Measurements from ENCODE around the gene PSMD6.

GRCh38 chr3:64037084-64037483, 13.8 kb upstream of the PSMD6 start:
- TF ChIP-seq, protein P1, sequence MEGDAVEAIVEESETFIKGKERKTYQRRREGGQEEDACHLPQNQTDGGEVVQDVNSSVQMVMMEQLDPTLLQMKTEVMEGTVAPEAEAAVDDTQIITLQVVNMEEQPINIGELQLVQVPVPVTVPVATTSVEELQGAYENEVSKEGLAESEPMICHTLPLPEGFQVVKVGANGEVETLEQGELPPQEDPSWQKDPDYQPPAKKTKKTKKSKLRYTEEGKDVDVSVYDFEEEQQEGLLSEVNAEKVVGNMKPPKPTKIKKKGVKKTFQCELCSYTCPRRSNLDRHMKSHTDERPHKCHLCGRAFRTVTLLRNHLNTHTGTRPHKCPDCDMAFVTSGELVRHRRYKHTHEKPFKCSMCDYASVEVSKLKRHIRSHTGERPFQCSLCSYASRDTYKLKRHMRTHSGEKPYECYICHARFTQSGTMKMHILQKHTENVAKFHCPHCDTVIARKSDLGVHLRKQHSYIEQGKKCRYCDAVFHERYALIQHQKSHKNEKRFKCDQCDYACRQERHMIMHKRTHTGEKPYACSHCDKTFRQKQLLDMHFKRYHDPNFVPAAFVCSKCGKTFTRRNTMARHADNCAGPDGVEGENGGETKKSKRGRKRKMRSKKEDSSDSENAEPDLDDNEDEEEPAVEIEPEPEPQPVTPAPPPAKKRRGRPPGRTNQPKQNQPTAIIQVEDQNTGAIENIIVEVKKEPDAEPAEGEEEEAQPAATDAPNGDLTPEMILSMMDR (conservative IDR thresholded peaks at IDR 0.05; ENCODE audit: low read depth, low read length) = no peak
- no peak for TF ChIP-seq EZH2 (IDR thresholded peaks at IDR 0.05; ENCODE audit: borderline replicate concordance, low read depth, low read length, poor library complexity, severe bottlenecking)
